HepG2 (cell line): ENCODE measurements around the gene QKI. TPM values are rescaled to one million over a fixed set of nuclear protein-coding genes. Genes with fewer than 3 reads are reported as not detected.

ENCODE experiments used
- HOXD1 ChIP-seq: sonication (generic); formaldehyde crosslinking; IDR thresholded peaks from 2 replicates; pipeline ENCODE4 v1.5.0; 2020; ENCODE audit warnings: missing genetic modification reagents
- MAFF ChIP-seq: IDR thresholded peaks from 2 replicates; pipeline ENCODE4 v1.6.1; 2011; ENCODE audit warnings: low read depth, low read length, improper control_type of control experiment
- MAFK ChIP-seq, 2 experiments: IDR thresholded peaks in 1 of 2; conservative IDR thresholded peaks in 1 of 2; 2 replicates each; pipeline ENCODE4 v1.6.1; 2011; ENCODE audit warnings: improper control_type of control experiment in 2 of 2, low read length in 2 of 2
- SKI ChIP-seq: fragments of 450-650 bp; IDR thresholded peaks from one replicate; pipeline ENCODE4 v1.6.1; 2018; ENCODE audit warnings: mild to moderate bottlenecking; ENCODE audit not compliant: partially characterized antibody
- ZBTB38 ChIP-seq: sonication (generic); formaldehyde crosslinking; IDR thresholded peaks from 2 replicates; pipeline ENCODE4 v1.5.1; 2020; ENCODE audit warnings: mild to moderate bottlenecking, missing genetic modification reagents
- ZNF224 ChIP-seq: sonication (generic); formaldehyde crosslinking; IDR thresholded peaks from 2 replicates; pipeline ENCODE4 v1.5.0; 2020; ENCODE audit warnings: mild to moderate bottlenecking, missing genetic modification reagents
- ZNF577 ChIP-seq: sonication (generic); formaldehyde crosslinking; IDR thresholded peaks from 2 replicates; pipeline ENCODE4 v1.4.0; 2020; ENCODE audit warnings: mild to moderate bottlenecking, low read depth, missing genetic modification reagents, borderline replicate concordance
- ZNF619 ChIP-seq: sonication (generic); formaldehyde crosslinking; IDR thresholded peaks from 2 replicates; pipeline ENCODE4 v1.4.0; 2020; ENCODE audit warnings: mild to moderate bottlenecking, missing genetic modification reagents
- ZNF841 ChIP-seq: sonication (generic); formaldehyde crosslinking; IDR thresholded peaks from 2 replicates; pipeline ENCODE4 v1.8.1; 2023; ENCODE audit warnings: missing genetic modification reagents, borderline replicate concordance
- polyA plus RNA-seq, 8 experiments: library from polyadenylated mRNA; depleted of rRNA in 3 of 8; stranded (reverse) in 7 of 8; unstranded in 1 of 8; fragments of >200 nt; fragmentation: Illumina TruSeq in 4 of 8; extraction: Trizol in 4 of 8; gene quantifications; 2 replicates each; pipeline versions ENCODE4 v1.2.1 to v1.2.3, GENCODE V29; 2011 to 2016; ENCODE audit warnings: low read depth in 4 of 8, missing spikeins in 1 of 8, mixed read lengths in 1 of 8; ENCODE audit not compliant: insufficient read depth in 1 of 8
- total RNA-seq, 5 experiments: library from RNA; depleted of rRNA; stranded (reverse); fragments of >200 nt; fragmentation: Illumina TruSeq; extraction: Trizol; gene quantifications; 2 replicates each; pipeline ENCODE4 v1.2.3, GENCODE V29; 2016; ENCODE audit warnings: low read depth in 1 of 5
- TF ChIP-seq, protein P1 (sequence below): sonication (generic); formaldehyde crosslinking; IDR thresholded peaks from 2 replicates; pipeline ENCODE4 v1.5.1; 2020; ENCODE audit warnings: missing genetic modification reagents, mild to moderate bottlenecking, borderline replicate concordance
- TF ChIP-seq, protein P2 (sequence below), 2 experiments: sonication (generic) in 1 of 2; formaldehyde crosslinking in 1 of 2; IDR thresholded peaks; 2 replicates each; pipeline versions ENCODE4 v1.4.0 to v1.6.1; 2018 to 2020; ENCODE audit warnings: missing genetic modification reagents in 2 of 2, borderline replicate concordance in 1 of 2, low read depth in 1 of 2, mild to moderate bottlenecking in 1 of 2, missing biosample characterization in 1 of 2

QKI gene
- total and polyA plus RNA-seq, 2 of the 13 experiments (the other 11 are each of a cell fraction or from before 2014, with no cell fraction given) = 136 to 137 TPM

DNA sequence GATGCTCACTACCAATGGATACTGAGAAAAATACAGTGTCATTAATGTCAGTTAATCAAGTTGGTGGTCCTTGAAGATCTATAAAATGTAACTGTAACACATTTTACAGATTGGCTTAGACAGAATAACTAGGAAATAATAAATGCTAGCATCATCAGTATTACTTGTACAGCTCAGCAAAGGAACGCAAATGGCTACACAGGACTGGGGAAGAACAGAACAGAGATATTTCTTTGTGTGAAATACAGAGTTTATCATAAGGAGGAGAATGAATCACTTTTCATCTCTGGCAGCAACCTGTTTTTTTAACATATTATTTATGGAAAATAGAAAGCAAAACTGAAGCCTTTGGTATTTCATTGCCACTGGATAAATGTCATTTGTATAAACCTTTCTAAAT, 8.2 kb upstream of the QKI start (continued):
- TF ChIP-seq MAFF (peak; percentile 65), MAFK (conservative IDR thresholded peaks at IDR 0.05 in 1 of 2, IDR thresholded peaks at IDR 0.05 in 1 of 2; ENCODE audit: low read length in 2 of 2) (peak in 1 of 2 experiments; percentile 79; a peak in 3 of 4 replicates), ZNF841 (CRISPR knock-in tag) (no peak), SKI (no peak), ZNF619 (CRISPR knock-in tag) (no peak), HOXD1 (CRISPR knock-in tag) (no peak), ZNF224 (CRISPR knock-in tag) (no peak), ZNF577 (CRISPR knock-in tag) (no peak), ZBTB38 (CRISPR knock-in tag) (no peak)
- TF ChIP-seq, protein P1, sequence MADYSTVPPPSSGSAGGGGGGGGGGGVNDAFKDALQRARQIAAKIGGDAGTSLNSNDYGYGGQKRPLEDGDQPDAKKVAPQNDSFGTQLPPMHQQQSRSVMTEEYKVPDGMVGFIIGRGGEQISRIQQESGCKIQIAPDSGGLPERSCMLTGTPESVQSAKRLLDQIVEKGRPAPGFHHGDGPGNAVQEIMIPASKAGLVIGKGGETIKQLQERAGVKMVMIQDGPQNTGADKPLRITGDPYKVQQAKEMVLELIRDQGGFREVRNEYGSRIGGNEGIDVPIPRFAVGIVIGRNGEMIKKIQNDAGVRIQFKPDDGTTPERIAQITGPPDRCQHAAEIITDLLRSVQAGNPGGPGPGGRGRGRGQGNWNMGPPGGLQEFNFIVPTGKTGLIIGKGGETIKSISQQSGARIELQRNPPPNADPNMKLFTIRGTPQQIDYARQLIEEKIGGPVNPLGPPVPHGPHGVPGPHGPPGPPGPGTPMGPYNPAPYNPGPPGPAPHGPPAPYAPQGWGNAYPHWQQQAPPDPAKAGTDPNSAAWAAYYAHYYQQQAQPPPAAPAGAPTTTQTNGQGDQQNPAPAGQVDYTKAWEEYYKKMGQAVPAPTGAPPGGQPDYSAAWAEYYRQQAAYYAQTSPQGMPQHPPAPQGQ = no peak
- TF ChIP-seq, protein P2, sequence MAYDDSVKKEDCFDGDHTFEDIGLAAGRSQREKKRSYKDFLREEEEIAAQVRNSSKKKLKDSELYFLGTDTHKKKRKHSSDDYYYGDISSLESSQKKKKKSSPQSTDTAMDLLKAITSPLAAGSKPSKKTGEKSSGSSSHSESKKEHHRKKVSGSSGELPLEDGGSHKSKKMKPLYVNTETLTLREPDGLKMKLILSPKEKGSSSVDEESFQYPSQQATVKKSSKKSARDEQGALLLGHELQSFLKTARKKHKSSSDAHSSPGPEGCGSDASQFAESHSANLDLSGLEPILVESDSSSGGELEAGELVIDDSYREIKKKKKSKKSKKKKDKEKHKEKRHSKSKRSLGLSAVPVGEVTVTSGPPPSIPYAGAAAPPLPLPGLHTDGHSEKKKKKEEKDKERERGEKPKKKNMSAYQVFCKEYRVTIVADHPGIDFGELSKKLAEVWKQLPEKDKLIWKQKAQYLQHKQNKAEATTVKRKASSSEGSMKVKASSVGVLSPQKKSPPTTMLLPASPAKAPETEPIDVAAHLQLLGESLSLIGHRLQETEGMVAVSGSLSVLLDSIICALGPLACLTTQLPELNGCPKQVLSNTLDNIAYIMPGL (CRISPR knock-in tag; IDR thresholded peaks at IDR 0.05; ENCODE audit: borderline replicate concordance in 1 of 2, low read depth in 1 of 2) = 0 out of 4 replicates have a peak, but pooled peaks of 1 of the 2 experiments have one; percentile 4
